SHP77 (cell line): ENCODE measurements around the gene SDK1.
A peak's percentile ranks its signal among the peaks of the same experiment; 100 is the strongest.

Source experiments
- DNase-seq, 2 experiments: peaks; one replicate each; lab custom pipeline; 2025; lab: John Stamatoyannopoulos, UW

The SDK1 gene

DNA sequence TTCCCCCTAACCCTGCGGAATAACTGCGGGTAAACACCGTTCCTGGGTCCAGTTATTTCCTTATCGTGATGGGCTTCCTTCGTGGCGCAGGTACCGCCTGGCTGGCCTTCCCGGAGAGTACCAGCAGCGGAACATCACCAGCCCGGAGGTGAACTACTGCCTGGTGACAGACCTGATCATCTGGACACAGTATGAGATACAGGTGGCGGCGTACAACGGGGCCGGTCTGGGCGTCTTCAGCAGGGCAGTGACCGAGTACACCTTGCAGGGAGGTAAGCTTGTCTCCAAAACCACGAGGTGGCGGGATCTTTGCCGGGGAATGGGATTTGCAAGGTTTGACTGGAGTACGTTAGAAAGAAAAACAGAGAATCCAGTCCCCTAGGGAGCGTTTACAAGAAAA is 716.0 kb downstream of the SDK1 start:
- no peak for DNase-seq

DNA sequence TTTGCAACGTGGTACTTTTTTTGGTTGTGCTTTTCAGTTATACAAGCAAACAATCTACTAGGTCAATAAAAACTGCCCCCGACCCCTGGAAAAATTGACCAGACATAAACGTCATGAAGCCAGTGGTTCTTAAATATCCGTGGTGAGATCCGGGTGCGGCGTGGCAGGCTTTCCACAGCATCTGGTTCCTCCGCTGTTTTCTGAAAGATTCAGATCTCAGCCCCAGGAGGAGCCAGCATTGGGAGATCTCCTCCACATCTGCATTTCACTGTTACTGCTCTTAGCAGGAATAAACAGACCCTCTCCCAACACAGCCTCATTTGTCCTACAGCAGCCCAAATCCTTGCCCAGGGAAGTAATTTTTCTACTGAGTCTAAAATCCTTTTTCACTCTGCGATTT is 716.7 kb downstream of the SDK1 start:
- DNase-seq, result no peak

DNA sequence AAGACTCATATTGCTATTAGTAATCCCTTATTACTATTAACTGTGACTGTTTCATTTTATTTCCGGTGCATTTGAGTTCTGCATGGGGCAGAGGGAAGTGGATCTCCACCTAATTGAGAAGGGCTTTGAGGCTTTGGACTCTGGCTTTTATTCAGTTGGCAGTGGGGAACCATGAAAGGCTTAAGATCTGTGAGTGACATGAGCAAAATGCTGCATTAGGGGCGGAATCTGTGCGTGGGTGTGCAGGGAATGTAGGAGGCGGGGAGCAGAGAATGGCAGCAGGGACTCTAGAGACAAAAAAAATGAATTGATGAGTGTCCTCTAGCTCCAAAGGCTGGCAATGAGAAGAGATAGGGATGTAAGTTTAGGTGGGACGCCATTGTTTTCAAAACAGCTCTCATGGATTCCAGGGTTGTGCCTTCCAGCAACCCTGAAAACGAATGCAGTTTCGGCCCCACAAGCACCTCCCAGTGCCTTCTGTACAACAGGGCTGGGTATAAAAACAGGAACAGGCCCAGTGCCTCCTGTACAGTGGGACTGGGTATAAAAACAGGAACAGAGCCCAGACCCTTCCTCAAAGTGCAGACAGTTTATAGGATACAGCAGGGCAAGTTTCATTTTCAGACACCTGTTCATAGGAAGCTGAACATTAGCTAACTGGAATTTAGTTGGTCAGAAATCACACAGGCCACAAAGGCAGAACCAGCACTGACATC is 717.7 kb downstream of the SDK1 start:
- no peak for DNase-seq

DNA sequence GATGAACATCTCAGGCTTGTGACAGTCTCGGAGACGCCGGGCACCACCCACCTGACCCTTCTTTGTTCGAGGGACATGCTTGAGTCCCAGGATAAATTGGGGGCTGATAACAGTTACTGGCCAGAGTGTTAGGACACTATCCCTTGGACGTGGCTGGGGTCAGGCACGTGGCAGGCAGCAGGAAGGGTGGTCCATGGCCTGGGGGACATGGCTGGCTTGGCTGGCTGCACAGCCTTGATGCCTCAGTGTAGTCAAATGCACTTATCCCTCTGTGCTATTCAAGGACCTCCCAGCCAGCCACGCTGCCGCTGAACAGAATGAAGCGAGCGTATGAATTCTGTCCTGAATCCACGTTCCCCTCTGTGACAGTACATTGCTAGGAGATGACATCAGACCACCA is 719.0 kb downstream of the SDK1 start:
- DNase-seq, result no peak

DNA sequence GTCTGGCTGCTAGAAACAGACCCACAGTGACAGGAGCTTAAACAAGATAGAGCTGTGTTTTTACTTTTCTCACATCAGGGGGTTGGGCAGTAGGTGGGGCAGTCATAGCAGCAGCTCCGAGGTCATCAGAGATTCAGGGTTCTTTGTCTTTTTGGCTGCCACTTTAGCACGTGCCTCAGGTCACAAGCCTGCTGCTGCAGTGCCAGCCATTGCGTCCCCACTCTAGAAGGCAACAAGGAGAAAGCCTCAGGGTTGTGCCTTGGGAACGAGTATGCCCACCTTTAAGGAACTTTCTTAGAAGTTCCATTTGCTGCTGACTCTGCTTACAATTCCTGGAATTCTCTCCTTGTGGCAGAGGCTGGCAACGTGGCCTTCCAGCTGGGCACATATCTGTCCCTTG is 720.4 kb downstream of the SDK1 start:
- no peak for DNase-seq

GRCh38 chr7:4022265-4022664 is 721.2 kb downstream of the SDK1 start:
- DNase-seq, result no peak

DNA sequence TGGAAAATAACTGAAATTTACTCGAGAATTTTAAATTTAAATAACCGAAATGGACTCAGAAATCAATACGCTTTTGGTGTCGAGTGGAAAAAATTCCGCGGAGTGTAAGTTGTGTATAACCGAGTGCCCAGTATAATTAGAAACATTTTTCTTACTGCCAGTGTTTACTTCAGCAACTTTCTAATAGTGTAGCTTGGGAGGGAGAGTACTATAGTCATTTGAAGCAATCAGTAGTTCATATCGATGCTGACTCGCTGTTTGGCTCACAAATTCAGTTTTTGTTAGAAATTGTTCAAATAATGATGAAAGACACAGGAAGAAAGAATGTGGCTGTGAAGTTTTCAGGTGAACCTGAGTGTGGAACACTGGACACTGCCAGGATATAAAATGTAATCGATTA is 722.5 kb downstream of the SDK1 start:
- no peak for DNase-seq

GRCh38 chr7:4024133-4024532 is 723.1 kb downstream of the SDK1 start:
- no peak for DNase-seq

DNA sequence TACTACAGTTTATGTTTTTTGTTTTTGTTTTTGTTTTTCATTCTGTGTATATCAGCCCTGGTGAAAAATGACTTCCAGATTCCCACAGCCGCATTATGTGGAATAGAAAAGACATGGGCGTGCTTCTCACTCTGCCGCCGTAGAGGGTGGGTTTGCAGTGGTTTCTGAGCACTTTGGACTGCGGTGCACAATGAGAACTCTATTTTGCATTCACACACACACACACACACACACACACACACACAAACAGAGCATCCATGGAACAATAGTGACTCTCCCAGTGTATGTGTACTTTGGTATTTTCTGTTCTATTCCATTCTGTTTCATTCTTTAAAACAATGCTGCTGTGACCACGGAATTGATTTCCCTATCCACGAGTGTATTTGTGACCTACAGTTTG is 723.8 kb downstream of the SDK1 start:
- no peak for DNase-seq

DNA sequence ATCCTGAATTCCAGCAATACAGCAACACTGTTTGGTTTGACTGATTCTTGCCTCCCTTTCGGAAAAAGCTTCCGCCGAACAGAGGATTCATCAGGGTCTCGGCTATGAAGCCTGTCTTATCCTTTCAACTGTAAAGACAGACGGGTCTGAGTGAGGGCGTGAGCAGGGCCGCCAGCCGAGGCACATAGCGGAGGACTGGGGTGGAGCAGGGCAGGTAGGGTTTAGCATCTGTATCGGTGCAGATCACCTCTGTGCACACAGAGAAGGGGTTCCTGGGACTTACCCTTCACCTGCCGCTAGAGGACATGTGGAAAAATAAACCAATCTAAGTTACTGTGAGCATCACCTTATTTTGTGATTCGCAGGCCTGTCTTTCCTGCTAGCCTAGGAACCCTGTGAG is 724.2 kb downstream of the SDK1 start:
- DNase-seq, result no peak

GRCh38 chr7:4025694-4026615 is 724.9 kb downstream of the SDK1 start:
- DNase-seq, result no peak

DNA sequence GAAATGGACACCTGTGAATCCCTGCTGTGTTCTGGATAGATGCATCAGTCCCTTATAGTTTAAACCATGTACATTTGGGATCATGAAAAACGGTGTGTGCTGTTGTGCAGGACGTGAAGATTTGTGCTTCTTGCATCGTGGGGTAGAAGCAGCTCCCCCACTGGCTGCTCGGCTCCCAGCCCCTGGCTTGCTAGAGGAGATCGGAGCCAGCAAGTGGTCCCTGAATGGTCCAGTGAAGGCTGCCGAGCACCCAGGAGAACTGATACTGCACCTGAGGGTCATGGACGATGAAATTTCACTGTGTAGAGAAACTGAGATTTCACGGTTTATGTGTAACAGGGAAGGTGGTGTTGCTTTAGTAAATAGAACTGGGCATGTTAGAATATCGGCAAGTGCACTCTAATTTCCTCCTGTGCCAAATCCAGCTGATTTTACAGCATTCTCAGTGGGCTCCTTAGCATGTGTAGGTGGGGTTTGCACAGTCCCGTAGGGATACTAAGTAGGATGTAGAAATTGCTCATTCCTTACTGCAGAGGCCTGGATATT is 726.0 kb downstream of the SDK1 start:
- DNase-seq, result no peak

GRCh38 chr7:4028221-4028620 is 727.2 kb downstream of the SDK1 start:
- DNase-seq, result no peak

- no peak for DNase-seq
Observed at GRCh38 chr7:4029941-4030340, 728.9 kb downstream of the SDK1 start.

- DNase-seq, result no peak
Observed at GRCh38 chr7:4030346-4030950, 729.4 kb downstream of the SDK1 start.

- DNase-seq, result no peak
Observed at GRCh38 chr7:4033996-4034395, 732.9 kb downstream of the SDK1 start.

DNA sequence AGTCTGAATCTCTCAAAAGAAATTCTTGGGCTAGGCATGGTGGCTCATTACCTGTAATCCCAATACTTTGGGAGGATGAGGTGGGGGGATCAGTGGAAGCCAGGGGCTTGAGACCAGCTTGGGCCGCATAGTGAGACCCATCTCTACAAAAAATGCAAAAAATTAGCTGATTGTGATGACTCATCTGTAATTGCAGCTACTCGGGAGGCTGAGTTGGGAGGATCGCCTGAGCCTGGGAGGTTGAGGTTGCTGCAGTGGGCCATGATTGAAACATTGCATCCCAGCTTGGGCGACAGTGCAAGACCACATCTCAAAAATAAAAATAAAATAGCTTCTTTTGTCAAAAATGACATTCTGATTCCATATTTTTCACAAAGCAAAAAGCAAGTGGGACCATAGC is 736.3 kb downstream of the SDK1 start:
- DNase-seq, result no peak

DNA sequence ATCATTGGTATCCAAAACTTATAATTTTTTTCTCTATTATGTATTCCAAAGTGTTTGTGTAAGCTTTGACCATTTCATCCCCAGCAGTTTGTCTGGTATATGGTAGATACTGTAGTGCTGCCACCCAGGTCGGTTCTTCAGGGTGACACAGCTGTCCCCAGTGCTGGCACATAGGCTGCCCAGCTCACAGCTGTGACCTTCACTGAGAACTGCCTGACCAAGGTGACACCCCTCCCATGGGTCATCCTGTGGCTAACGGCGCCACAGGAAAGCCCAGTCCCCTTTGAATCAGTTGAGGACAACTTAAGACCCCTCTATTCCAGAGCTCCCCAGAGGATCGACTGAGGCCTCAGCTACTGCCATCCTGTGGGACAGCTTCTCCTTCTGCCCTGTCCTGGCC is 736.8 kb downstream of the SDK1 start:
- DNase-seq, result no peak

GRCh38 chr7:4040109-4040928 is 739.3 kb downstream of the SDK1 start:
- no peak for DNase-seq

DNA sequence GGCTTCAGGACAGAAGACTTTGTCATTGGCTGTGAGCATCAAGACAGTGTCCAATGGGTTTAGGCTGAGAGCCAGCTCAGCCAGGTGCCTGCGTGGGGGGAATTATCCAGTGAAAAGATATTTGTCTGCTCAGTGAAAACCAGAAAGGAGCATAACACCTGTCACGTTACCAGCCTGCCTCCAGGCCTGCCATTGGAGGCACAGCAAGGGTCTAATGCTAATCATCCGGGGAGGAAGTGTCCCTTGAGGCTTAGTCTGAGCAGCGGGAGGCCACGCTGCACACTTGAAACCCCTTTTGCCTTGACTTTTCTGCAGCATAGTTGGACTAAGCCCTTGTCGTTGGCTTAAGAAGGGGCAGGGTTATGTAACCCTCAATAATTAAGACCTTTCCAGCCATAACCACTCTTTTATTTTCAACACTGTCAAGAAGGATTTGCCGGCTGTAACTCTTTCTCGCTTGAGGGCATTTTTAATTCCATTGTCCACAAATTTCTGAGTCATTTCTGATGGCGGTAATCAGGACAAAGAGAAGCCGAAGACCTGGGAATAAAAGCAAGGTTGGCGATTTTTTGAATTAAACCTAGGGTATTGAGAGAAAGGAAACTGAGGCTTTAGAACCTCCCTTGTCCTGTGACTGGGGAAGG is 741.5 kb downstream of the SDK1 start:
- peak in 1 of 2 experiments; percentile 8 for DNase-seq

GRCh38 chr7:4043988-4044387 is 742.9 kb downstream of the SDK1 start:
- DNase-seq, result no peak
